Natural killer cell (primary cell): ENCODE measurements around the gene PLCB4. TPM values are rescaled to one million over a fixed set of nuclear protein-coding genes. Genes with fewer than 3 reads are reported as not detected.

Experiments
- ATAC-seq, 3 donors: fragments of 150-1000 bp in 2 of 3; fragments of 200-7000 bp in 1 of 3; cut with Tn5 transposase; 1 replicate in 1 of 3; 2 replicates in 2 of 3; pipeline ENCODE4 v1.10.0; 2021; ENCODE audit warnings: mild to moderate bottlenecking in 2 of 3, moderate library complexity in 2 of 3
- DNase-seq, 2 donors: peaks; one replicate each; pipeline versions ENCODE4 v3.0.0 to v3.0.0-alpha.2; 2013 to 2021; ENCODE audit warnings: mixed read lengths in 1 of 2
- H3K27ac ChIP-seq: one replicate; pipeline ENCODE4 v1.5.1; 2013; ENCODE audit warnings: mild to moderate bottlenecking, low read length
- H3K27me3 ChIP-seq: one replicate; pipeline ENCODE4 v1.6.1; 2013; ENCODE audit warnings: low read length; ENCODE audit not compliant: control insufficient read depth, insufficient read depth
- H3K36me3 ChIP-seq: one replicate; pipeline ENCODE4 v1.6.1; 2013; ENCODE audit warnings: low read length; ENCODE audit not compliant: control insufficient read depth, insufficient read depth
- H3K4me1 ChIP-seq: one replicate; pipeline ENCODE4 v1.6.1; 2013; ENCODE audit warnings: low read length; ENCODE audit not compliant: control insufficient read depth, insufficient read depth
- H3K4me3 ChIP-seq: one replicate; pipeline ENCODE4 v1.5.1; 2013; ENCODE audit warnings: low read length
- H3K9me3 ChIP-seq: one replicate; pipeline ENCODE4 v1.6.1; 2013; ENCODE audit warnings: low read length; ENCODE audit not compliant: control insufficient read depth, insufficient read depth
- H3K27ac Mint-ChIP-seq, 2 donors: one replicate each; pipeline ENCODE4 v1.8.0; 2022; ENCODE audit warnings: mild to moderate bottlenecking in 2 of 2, mixed read lengths in 2 of 2, moderate library complexity in 1 of 2
- H3K27me3 Mint-ChIP-seq, 2 donors: one replicate each; pipeline ENCODE4 v1.8.0; 2022; ENCODE audit warnings: low read depth in 2 of 2, mixed read lengths in 2 of 2
- H3K36me3 Mint-ChIP-seq: one replicate; pipeline ENCODE4 v1.8.0; 2022; ENCODE audit warnings: mixed read lengths
- H3K4me1 Mint-ChIP-seq, 2 donors: one replicate each; pipeline ENCODE4 v1.8.0; 2022; ENCODE audit warnings: mixed read lengths in 2 of 2
- H3K4me3 Mint-ChIP-seq: one replicate; pipeline ENCODE4 v1.8.0; 2022; ENCODE audit warnings: mild to moderate bottlenecking, moderate library complexity, mixed read lengths
- H3K9me3 Mint-ChIP-seq, 2 donors: one replicate each; pipeline ENCODE4 v1.8.0; 2022; ENCODE audit warnings: mixed read lengths in 2 of 2
- CTCF ChIP-seq: fragments of 200-600 bp; IDR thresholded peaks from one replicate; pipeline ENCODE4 v1.8.0; 2022; ENCODE audit warnings: antibody characterized with exemption
- WGBS: methylation state at CpG from one replicate; pipeline ENCODE4 v1.1.7; 2013; ENCODE audit warnings: missing lambda C conversion rate; ENCODE audit not compliant: insufficient coverage; 5-methylcytosine and 5-hydroxymethylcytosine counted together
- intact Hi-C: fragments of 100-400 bp; cut with micrococcal nuclease; formaldehyde crosslinking; loops from one replicate; pipeline ENCODE4 v1.14.2; 2022
- total RNA-seq, 4 donors: library from RNA; stranded (reverse); fragments of 120-200 nt in 1 of 4; gene quantifications; one replicate each; pipeline versions ENCODE4 v1.2.3 to v1.2.4, GENCODE V29; 2013 to 2022

Gene PLCB4
- total RNA-seq, 3 donors from 2014 or later (not counting 1 experiment from before 2014, with no cell fraction given) = 0.05 to 0.40 TPM; not detected in 1

DNA sequence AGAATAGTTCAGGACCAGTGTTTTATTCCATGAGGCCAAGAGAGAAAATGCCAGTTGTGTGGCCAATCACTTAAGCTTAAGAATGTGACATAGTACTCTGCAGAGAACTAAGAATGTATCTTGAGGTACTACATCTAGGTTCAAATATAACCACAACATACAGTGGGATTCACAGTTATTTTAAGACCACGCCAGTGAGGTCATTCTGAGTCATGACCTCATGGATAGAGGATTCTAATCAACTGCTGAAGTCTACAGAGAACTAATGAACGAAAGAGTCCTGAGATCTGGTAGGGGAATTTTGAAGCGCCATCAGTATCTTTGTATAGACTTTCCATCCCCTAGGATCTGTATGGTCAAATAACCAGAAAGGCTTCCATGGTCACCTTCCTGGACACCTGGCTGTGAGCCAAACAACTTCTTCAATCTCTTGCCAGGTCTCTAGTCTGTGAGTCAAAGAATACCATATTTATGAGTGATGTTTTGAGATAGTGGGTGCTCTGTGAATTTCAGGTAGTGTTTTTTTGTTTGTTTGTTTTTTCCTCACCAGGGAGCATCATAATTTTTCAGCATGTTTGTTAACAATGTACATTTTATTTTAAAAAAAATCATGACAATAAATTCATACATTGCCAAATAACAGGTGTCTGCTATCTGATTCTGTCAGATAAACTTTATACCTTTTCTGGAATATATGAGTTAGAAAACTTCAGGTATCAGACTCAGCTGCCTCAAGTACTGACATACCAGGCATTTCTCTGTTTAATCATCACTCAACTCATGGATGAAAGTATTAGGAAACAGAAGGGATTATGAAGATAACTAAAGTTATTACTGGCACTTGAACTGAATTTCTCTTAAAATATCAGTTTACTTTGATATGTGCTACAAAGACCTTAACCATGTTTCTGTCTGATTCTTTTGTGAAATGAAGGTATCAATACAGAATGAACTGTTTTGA, 217.9 kb downstream of the PLCB4 start:
- no peaks in the 10 kb centered on the region for H3K9me3 ChIP-seq
- no peak overlapping the region for H3K27ac ChIP-seq
- TF ChIP-seq CTCF = no peak
- DNase-seq (no peak), ATAC-seq (no peak)
- H3K4me3 ChIP-seq = no peak overlapping the region
- Mint-ChIP-seq H3K36me3 (no peaks in the 10 kb centered on the region), H3K4me3 (no peak overlapping the region), H3K4me1 (no peaks in the 10 kb centered on the region), H3K27me3 (peaks cover 0 to 2% of the 10 kb centered on the region in 2 donors), H3K9me3 (peaks cover 3 to 4% of the 10 kb centered on the region in 2 donors), H3K27ac (no peak overlapping the region)
- no peaks in the 10 kb centered on the region for H3K36me3 ChIP-seq
- H3K4me1 ChIP-seq = no peaks in the 10 kb centered on the region
- intact Hi-C loops = no loop called here
- no peaks in the 10 kb centered on the region for H3K27me3 ChIP-seq
- WGBS = 77% methylated on average over 3 of the region's 3 CpGs

DNA sequence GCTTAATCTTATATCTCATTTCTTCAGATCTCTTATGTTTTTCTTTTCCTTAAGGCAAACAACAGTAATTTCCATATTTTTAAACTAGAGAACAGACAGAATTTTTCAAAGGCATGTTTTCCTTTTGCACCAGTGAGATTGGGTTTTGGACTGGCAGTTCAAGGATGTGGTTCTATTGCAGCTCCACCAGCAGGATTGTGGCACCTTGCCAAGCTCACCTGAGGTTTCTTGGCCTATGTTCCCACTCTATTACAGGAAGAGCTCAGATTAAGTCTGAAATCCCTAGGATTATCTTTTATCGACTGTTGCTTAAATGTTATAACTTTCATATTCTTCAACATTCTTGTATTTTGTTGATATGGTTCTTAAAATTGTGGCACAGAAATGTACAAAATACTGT, 218.9 kb downstream of the PLCB4 start:
- Histone ChIP-seq H3K27me3 (no peaks in the 10 kb centered on the region), H3K4me3 (no peak overlapping the region), H3K27ac (no peak overlapping the region), H3K4me1 (no peaks in the 10 kb centered on the region), H3K9me3 (no peaks in the 10 kb centered on the region), H3K36me3 (no peaks in the 10 kb centered on the region)
- H3K9me3 Mint-ChIP-seq = peaks cover 3 to 4% of the 10 kb centered on the region in 2 donors
- no peaks in the 10 kb centered on the region for H3K36me3 Mint-ChIP-seq
- H3K27ac Mint-ChIP-seq = no peak overlapping the region
- WGBS = no CpG with 5 or more reads among the region's 1 CpG
- intact Hi-C loops = no loop called here
- no peaks in the 10 kb centered on the region for H3K4me1 Mint-ChIP-seq
- DNase-seq = no peak
- H3K4me3 Mint-ChIP-seq = no peak overlapping the region
- no peak for TF ChIP-seq CTCF
- H3K27me3 Mint-ChIP-seq = peaks cover 0 to 2% of the 10 kb centered on the region in 2 donors
- no peak for ATAC-seq

- no peaks in the 10 kb centered on the region for H3K36me3 Mint-ChIP-seq
- H3K27me3 Mint-ChIP-seq = no peaks in the 10 kb centered on the region
- no peak for DNase-seq
- Histone ChIP-seq H3K4me1 (no peaks in the 10 kb centered on the region), H3K9me3 (no peaks in the 10 kb centered on the region), H3K36me3 (no peaks in the 10 kb centered on the region), H3K27ac (no peak overlapping the region), H3K4me3 (no peak overlapping the region), H3K27me3 (no peaks in the 10 kb centered on the region)
- no peak for TF ChIP-seq CTCF
- H3K27ac Mint-ChIP-seq = no peak overlapping the region
- no peak overlapping the region for H3K4me3 Mint-ChIP-seq
- no peaks in the 10 kb centered on the region for H3K4me1 Mint-ChIP-seq
- H3K9me3 Mint-ChIP-seq = peaks cover 0 to 3% of the 10 kb centered on the region in 2 donors
- no peak for ATAC-seq
- no CpG with 5 or more reads among the region's 2 CpGs for WGBS
- intact Hi-C loops = no loop called here
Observed at GRCh38 chr20:9290331-9290730, 221.4 kb downstream of the PLCB4 start.
